GM19193 (cell line): ENCODE results near the gene RPL13.

Source experiments
- POLR2A ChIP-seq: IDR thresholded peaks from 4 replicates; pipeline ENCODE4 v1.6.1; 2011; ENCODE audit not compliant: insufficient read depth, insufficient read length; ENCODE audit errors: extremely low read depth

The RPL13 gene

GRCh38 chr16:89560378-89561141 is at the start of gene RPL13:
Gene RPL13, plus strand, starts transcription at chr16:89560682. Its CDS starts 278 bp downstream, at chr16:89560960.
- TF ChIP-seq POLR2A = peak; percentile 99

- no peak for TF ChIP-seq POLR2A
Observed at GRCh38 chr16:89511374-89511773, 49.1 kb upstream of the RPL13 start.

GRCh38 chr16:89512453-89512852 is 48.0 kb upstream of the RPL13 start:
- no peak for TF ChIP-seq POLR2A

GRCh38 chr16:89517128-89517527 is 43.4 kb upstream of the RPL13 start:
- TF ChIP-seq POLR2A = no peak

- no peak for TF ChIP-seq POLR2A
Observed at GRCh38 chr16:89519881-89520280, 40.6 kb upstream of the RPL13 start.

- no peak for TF ChIP-seq POLR2A
Observed at GRCh38 chr16:89522287-89522686, 38.2 kb upstream of the RPL13 start.

GRCh38 chr16:89523680-89524344 is 36.7 kb upstream of the RPL13 start:
- no peak for TF ChIP-seq POLR2A

- TF ChIP-seq POLR2A = no peak
Observed at GRCh38 chr16:89525146-89525913, 35.2 kb upstream of the RPL13 start.

GRCh38 chr16:89529097-89529496 is 31.4 kb upstream of the RPL13 start:
- TF ChIP-seq POLR2A = no peak

GRCh38 chr16:89530401-89531381 is 29.8 kb upstream of the RPL13 start:
- TF ChIP-seq POLR2A = no peak

- TF ChIP-seq POLR2A = no peak
Observed at GRCh38 chr16:89531821-89532526, 28.5 kb upstream of the RPL13 start.

- TF ChIP-seq POLR2A = no peak
Observed at GRCh38 chr16:89534252-89534756, 26.2 kb upstream of the RPL13 start.

- no peak for TF ChIP-seq POLR2A
Observed at GRCh38 chr16:89536371-89536770, 24.1 kb upstream of the RPL13 start.
